Measurements from ENCODE around the gene TGFB1.
A peak's percentile ranks its signal among the peaks of the same experiment; 100 is the strongest.
"Not testable (repeated sequence)": the region's sequence is repeated elsewhere in the genome, so short reads cannot be mapped to it uniquely, and the experiment has no call there.

The TGFB1 gene

DNA sequence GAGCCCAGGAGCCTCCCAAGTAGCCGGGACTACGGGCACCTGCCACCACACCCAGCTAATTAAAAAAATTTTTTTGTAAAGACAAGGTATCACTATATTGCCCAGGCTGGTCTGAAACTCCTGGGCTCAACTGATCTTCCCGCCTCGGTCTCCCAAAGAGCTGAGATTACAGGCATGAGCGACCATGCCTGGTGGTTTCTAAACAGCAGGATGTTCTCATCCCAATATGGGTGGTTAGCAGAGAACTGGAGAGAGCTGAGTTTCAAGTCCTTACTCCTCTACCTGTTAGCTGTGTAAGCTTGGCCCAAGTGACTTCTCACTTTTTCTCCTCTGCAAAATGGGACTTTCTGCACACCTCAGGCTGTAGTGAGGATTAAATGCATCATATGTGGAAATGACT, 30.6 kb upstream of the TGFB1 start:
- no peak for TF ChIP-seq CTCF (conservative IDR thresholded peaks at IDR 0.05; ENCODE audit: control insufficient read depth, insufficient read depth, low read depth, low read length)
- H3K4me3 ChIP-seq (ENCODE audit: control insufficient read depth, low read depth, low read length): no peak overlapping the region
- DNase-seq (ENCODE audit: low read depth): no peak

- H3K4me3 ChIP-seq (ENCODE audit: control insufficient read depth, low read depth, low read length); DNase-seq (ENCODE audit: low read depth): not testable (repeated sequence)
Observed at GRCh38 chr19:41381536-41381935, 27.8 kb upstream of the TGFB1 start.

DNA sequence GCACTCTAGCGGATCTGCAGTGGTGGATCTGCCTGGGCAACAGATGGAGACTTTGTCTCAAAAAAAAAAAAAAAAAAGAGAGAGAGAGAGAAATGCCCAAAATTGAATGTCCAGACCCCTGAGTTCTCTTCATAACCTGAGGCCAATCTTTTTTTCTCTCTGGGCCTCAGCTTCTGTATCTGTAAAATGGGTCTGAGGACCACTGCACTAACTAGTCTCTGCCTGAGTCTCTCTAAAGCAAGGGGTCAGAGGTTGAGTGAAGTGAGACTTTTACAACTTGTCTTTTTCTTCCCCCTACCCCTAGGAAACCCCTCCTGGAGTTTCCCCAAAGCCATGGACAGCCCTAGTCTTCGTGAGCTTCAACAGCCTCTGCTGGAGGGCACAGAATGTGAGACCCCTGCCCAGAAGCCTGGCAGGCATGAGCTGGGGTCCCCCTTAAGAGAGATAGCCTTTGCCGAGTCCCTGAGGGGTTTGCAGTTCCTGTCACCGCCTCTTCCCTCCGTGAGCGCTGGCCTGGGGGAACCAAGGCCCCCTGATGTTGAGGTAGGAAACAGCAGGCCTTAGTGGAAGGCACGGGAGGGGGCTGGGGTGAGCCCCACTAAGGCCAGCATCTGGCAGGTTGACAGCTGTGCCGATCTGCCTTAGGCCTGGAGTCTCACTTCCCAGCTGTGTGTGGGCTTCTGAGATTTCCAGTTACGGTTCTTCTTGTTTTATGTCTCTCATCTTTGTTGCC, 24.4 kb upstream of the TGFB1 start:
- H3K4me3 ChIP-seq (ENCODE audit: control insufficient read depth, low read depth, low read length): no peak overlapping the region
- DNase-seq (ENCODE audit: low read depth): no peak
- peak; percentile 1 for TF ChIP-seq CTCF (conservative IDR thresholded peaks at IDR 0.05; ENCODE audit: control insufficient read depth, insufficient read depth, low read depth, low read length)

DNA sequence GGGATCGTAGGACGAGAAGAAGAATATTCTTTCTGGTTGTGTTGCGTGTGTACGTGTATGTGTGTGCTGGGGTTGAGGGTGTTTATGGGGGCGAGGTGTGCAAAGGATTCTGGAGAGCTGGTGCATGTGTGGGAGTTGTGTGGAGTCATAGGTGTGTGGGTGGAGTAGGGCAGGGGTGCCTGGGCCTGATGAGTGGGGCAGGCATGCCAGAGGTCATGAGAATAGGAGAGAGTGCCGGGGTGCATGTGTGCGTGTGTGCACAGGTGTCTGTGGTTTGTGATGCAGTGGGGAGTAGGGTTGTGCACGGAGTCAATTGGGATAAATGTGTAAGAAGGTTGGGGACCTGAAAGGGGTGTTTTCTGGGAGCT, 23.3 kb upstream of the TGFB1 start:
- peak overlapping the region; percentile 62 for H3K4me3 ChIP-seq (ENCODE audit: control insufficient read depth, low read depth, low read length)
- no peak for TF ChIP-seq CTCF (conservative IDR thresholded peaks at IDR 0.05; ENCODE audit: control insufficient read depth, insufficient read depth, low read depth, low read length)
- peak; percentile 60 for DNase-seq (ENCODE audit: low read depth)

- peak within 1 kb of the TSS; percentile 62 for H3K4me3 ChIP-seq (ENCODE audit: control insufficient read depth, low read depth, low read length)
- DNase-seq (ENCODE audit: low read depth): peak; percentile 41
- no peak for TF ChIP-seq CTCF (conservative IDR thresholded peaks at IDR 0.05; ENCODE audit: control insufficient read depth, insufficient read depth, low read depth, low read length)
Observed at GRCh38 chr19:41376241-41376997, 22.7 kb upstream of the TGFB1 start, which contains the start of gene TMEM91. Gene TMEM91, plus strand, starts transcription at chr19:41376533. Its CDS starts 1,777 bp downstream, at chr19:41378310.

DNA sequence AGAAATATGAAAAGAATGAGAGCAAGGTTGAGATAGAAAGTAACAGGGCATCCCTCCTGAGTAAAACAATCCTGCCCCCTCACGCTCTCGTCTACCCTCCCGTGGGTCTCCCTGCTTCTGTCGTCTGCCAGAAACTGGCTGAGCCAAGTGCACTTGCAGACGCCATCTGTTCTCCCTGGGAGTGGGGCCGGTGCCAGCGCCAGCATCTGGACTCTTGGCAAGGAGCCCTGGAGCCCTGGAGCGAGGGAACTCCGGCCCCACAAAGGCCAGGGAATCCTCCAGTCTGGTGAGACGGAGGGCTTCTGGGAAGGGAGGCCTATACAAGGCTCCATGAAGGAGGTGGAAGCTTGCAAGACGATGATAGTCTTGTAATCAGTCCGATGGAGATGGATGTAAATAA, 20.3 kb upstream of the TGFB1 start:
- TF ChIP-seq CTCF (conservative IDR thresholded peaks at IDR 0.05; ENCODE audit: control insufficient read depth, insufficient read depth, low read depth, low read length): no peak
- DNase-seq (ENCODE audit: low read depth): peak; percentile 91
- H3K4me3 ChIP-seq (ENCODE audit: control insufficient read depth, low read depth, low read length): no peak overlapping the region

- TF ChIP-seq CTCF (conservative IDR thresholded peaks at IDR 0.05; ENCODE audit: control insufficient read depth, insufficient read depth, low read depth, low read length): no peak
- no peak for DNase-seq (ENCODE audit: low read depth)
- no peak overlapping the region for H3K4me3 ChIP-seq (ENCODE audit: control insufficient read depth, low read depth, low read length)
Observed at GRCh38 chr19:41372501-41372900, 18.8 kb upstream of the TGFB1 start.

All from fibroblast of mammary gland (primary cell).